SJCRH30 (cell line): Measurements from ENCODE around the gene NPR2. TPM values are rescaled to one million over a fixed set of nuclear protein-coding genes. Genes with fewer than 3 reads are reported as not detected.

Experiments used
- DNase-seq, 2 experiments: peaks; one replicate each; pipeline ENCODE4 v3.0.0-alpha.2; 2015 to 2020
- H3K27ac ChIP-seq: fragments of 250-450 bp; sonication (Bioruptor Pico); 2 replicates; pipeline ENCODE4 v1.5.1; 2020; ENCODE audit warnings: mild to moderate bottlenecking, moderate library complexity
- H3K27me3 ChIP-seq: fragments of 250-450 bp; sonication (Bioruptor Pico); 2 replicates; pipeline ENCODE4 v1.5.1; 2020; ENCODE audit warnings: mild to moderate bottlenecking, moderate library complexity
- H3K36me3 ChIP-seq: fragments of 250-450 bp; sonication (Bioruptor Pico); 2 replicates; pipeline ENCODE4 v1.5.1; 2020; ENCODE audit warnings: mild to moderate bottlenecking, moderate library complexity
- H3K4me1 ChIP-seq: fragments of 250-450 bp; sonication (Bioruptor Pico); 2 replicates; pipeline ENCODE4 v1.5.1; 2020; ENCODE audit warnings: mild to moderate bottlenecking, moderate library complexity
- H3K4me3 ChIP-seq: fragments of 250-450 bp; sonication (Bioruptor Pico); 2 replicates; pipeline ENCODE4 v1.5.1; 2020; ENCODE audit warnings: mild to moderate bottlenecking, moderate library complexity
- H3K9me3 ChIP-seq: fragments of 250-450 bp; sonication (Bioruptor Pico); replicated peaks from 2 replicates; pipeline ENCODE4 v1.5.1; 2020; ENCODE audit warnings: mild to moderate bottlenecking, moderate library complexity
- total RNA-seq: library from RNA; depleted of rRNA; stranded (reverse); fragments of >200 nt; shearing (Covaris generic); gene quantifications from 2 replicates; pipeline ENCODE4 v1.2.3, GENCODE V29; 2014

Gene NPR2
- total RNA-seq, 1 experiment from 2014 or later = 0.24 TPM

GRCh38 chr9:35774907-35775635 lies 16.3 kb upstream of the NPR2 start:
- no peaks in the 10 kb centered on the region for H3K27me3 ChIP-seq

GRCh38 chr9:35776018-35776417 lies 15.4 kb upstream of the NPR2 start:
- no peaks in the 10 kb centered on the region for H3K27me3 ChIP-seq
- no peaks in the 10 kb centered on the region for H3K36me3 ChIP-seq
- peak in 1 of 2 experiments; percentile 55 for DNase-seq
- peaks cover 8% of the 10 kb centered on the region for H3K4me1 ChIP-seq
- no peak overlapping the region for H3K27ac ChIP-seq
- H3K4me3 ChIP-seq = no peak overlapping the region
- H3K9me3 ChIP-seq = no peaks in the 10 kb centered on the region

More at GRCh38 chr9:35774907-35775635, 16.3 kb upstream of the NPR2 start:
- Histone ChIP-seq H3K36me3 (no peaks in the 10 kb centered on the region), H3K27ac (no peak overlapping the region), H3K9me3 (no peaks in the 10 kb centered on the region), H3K4me1 (peaks cover 8% of the 10 kb centered on the region), H3K4me3 (no peak overlapping the region)
- DNase-seq = no peak

DNA sequence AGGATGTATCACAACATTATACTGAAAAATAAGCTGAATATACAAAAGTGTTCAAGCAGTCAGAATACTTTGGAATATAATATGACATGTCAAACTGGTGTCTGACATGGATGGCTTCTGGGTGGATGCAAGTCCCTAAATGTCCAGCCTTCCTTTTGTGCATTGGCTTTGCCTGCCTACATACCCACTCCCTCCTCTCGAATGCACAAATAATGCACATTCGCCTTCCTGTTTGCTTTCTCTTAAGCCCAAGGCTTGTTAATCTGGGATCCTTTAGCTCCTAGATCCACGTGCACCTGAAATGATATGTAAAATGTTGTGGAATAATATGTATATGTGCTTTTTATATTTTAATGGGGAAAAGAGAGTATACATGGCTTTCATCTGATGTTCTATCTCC lies 12.9 kb upstream of the NPR2 start:
- H3K9me3 ChIP-seq = no peaks in the 10 kb centered on the region
- no peaks in the 10 kb centered on the region; the same call in 1 of the 2 replicates for H3K4me1 ChIP-seq
- no peaks in the 10 kb centered on the region for H3K36me3 ChIP-seq
- H3K4me3 ChIP-seq = no peak overlapping the region
- DNase-seq = no peak
- no peak overlapping the region for H3K27ac ChIP-seq
- H3K27me3 ChIP-seq = no peaks in the 10 kb centered on the region

DNA sequence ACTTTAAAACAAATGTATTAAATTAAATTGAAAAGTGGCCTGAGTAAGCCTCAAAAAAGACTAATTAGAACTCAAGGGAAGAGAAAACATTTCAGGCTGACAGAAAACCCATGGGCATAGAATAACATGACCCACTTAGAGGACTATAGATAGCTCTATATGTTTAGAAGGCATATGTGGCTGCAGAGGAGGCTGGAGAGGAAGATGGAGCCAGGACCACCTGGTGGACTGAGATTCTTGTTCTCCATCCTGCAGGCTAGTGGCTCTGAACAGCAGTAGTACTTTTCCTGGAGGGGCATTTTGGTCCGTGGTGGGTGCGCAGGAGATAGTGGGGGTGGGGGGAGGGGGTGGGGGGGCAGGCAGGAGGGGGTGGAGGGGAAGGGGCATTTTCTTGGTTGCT lies 10.3 kb upstream of the NPR2 start:
- Histone ChIP-seq H3K36me3 (no peaks in the 10 kb centered on the region), H3K27me3 (no peaks in the 10 kb centered on the region)

DNA sequence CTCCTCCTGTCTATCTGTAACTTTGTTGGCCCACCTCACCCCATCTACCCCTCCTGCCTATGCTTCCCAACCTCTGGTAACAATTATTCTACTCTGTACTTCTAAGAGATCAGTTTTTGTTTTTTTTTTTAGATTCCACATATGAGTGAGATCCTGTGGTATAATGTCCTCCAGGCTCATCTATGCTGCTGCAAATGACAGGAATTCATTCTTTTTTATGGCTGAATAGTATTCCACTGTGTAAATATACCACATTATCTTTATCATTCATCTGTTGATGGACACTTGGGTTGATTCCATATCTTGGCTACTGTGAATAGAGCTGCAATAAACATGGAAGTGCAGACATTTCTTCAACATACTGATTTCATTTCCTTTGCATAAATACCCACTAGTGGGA lies 8.0 kb upstream of the NPR2 start:
- Histone ChIP-seq H3K9me3 (no peaks in the 10 kb centered on the region), H3K36me3 (no peaks in the 10 kb centered on the region), H3K4me3 (no peak overlapping the region), H3K27ac (no peak overlapping the region), H3K27me3 (no peaks in the 10 kb centered on the region), H3K4me1 (no peaks in the 10 kb centered on the region)
- DNase-seq = no peak

More for the DNA sequence above, 10.3 kb upstream of the NPR2 start:
- Histone ChIP-seq H3K4me3 (no peak overlapping the region), H3K27ac (no peak overlapping the region), H3K9me3 (no peaks in the 10 kb centered on the region), H3K4me1 (no peaks in the 10 kb centered on the region; the same call in 1 of the 2 replicates)
- DNase-seq = no peak

DNA sequence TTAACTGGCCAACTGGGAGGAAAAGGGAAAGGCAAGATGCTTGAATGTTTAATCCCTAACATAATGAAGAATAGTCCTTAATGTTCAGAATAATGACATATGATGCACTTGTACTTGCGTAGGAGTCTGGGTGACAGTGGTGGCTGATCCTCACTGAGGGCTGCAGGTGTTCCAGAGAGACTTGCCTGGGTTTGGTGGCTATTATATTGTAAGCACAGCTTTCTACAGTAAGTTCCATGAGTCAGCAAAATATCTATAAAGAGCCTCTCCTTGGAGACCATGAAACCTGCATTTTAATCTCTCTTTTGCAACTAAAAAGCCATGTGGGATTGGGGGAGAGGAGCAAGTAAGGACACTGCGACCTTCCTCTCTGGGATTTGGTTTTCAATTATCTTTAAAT lies 1.9 kb upstream of the NPR2 start:
- no peak overlapping the region for H3K27ac ChIP-seq
- H3K4me3 ChIP-seq = no peak overlapping the region
- H3K9me3 ChIP-seq = no peaks in the 10 kb centered on the region
- H3K4me1 ChIP-seq = peaks cover 4% of the 10 kb centered on the region; the same call in 1 of the 2 replicates
- no peaks in the 10 kb centered on the region for H3K36me3 ChIP-seq
- H3K27me3 ChIP-seq = no peaks in the 10 kb centered on the region
- no peak for DNase-seq

GRCh38 chr9:35790025-35790384 lies 1.4 kb upstream of the NPR2 start:
- DNase-seq = no peak
- Histone ChIP-seq H3K27me3 (no peaks in the 10 kb centered on the region), H3K9me3 (no peaks in the 10 kb centered on the region), H3K27ac (no peak overlapping the region), H3K4me1 (peaks cover 4% of the 10 kb centered on the region; the same call in 1 of the 2 replicates), H3K36me3 (no peaks in the 10 kb centered on the region), H3K4me3 (no peak overlapping the region)

- H3K9me3 ChIP-seq = no peaks in the 10 kb centered on the region
- H3K27me3 ChIP-seq = no peaks in the 10 kb centered on the region
- no peak overlapping the region for H3K27ac ChIP-seq
- DNase-seq = peak; percentile 66 to 83
- peaks cover 4% of the 10 kb centered on the region; the same call in 1 of the 2 replicates for H3K4me1 ChIP-seq
- H3K4me3 ChIP-seq = no peak overlapping the region
- no peaks in the 10 kb centered on the region for H3K36me3 ChIP-seq
Measured at GRCh38 chr9:35790385-35791296, 750 bp upstream of the NPR2 start.

GRCh38 chr9:35792024-35792813 lies 828 bp downstream of the NPR2 start:
- Histone ChIP-seq H3K27ac (no peak overlapping the region), H3K4me3 (no peak overlapping the region)

DNA sequence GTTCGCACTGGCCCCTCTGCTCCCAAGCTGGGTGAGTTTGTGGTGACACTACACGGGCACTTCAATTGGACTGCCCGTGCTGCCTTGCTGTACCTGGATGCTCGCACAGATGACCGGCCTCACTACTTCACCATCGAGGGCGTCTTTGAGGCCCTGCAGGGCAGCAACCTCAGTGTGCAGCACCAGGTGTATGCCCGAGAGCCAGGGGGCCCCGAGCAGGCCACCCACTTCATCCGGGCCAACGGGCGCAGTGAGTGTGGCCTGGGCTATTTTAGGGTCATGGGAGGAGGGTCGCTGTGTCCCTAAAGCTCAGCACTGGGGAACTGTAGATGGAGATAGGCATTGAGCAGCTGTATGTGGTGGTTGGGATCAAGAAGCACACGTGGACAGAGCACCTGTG lies 1.4 kb downstream of the NPR2 start:
- peaks cover 6% of the 10 kb centered on the region; the same call in 1 of the 2 replicates for H3K4me1 ChIP-seq
- no peak overlapping the region for H3K27ac ChIP-seq
- no peaks in the 10 kb centered on the region for H3K27me3 ChIP-seq
- no peaks in the 10 kb centered on the region for H3K9me3 ChIP-seq
- no peaks in the 10 kb centered on the region for H3K36me3 ChIP-seq
- no peak for DNase-seq
- H3K4me3 ChIP-seq = no peak overlapping the region

More at GRCh38 chr9:35792024-35792813, 828 bp downstream of the NPR2 start:
- Histone ChIP-seq H3K36me3 (no peaks in the 10 kb centered on the region), H3K27me3 (no peaks in the 10 kb centered on the region), H3K4me1 (peaks cover 4% of the 10 kb centered on the region; the same call in 1 of the 2 replicates), H3K9me3 (no peaks in the 10 kb centered on the region)
- DNase-seq = no peak

- no peaks in the 10 kb centered on the region for H3K9me3 ChIP-seq
- no peaks in the 10 kb centered on the region for H3K27me3 ChIP-seq
- no peaks in the 10 kb centered on the region for H3K36me3 ChIP-seq
- no peak overlapping the region for H3K4me3 ChIP-seq
- DNase-seq = no peak
- peaks cover 10% of the 10 kb centered on the region; the same call in 1 of the 2 replicates for H3K4me1 ChIP-seq
- no peak overlapping the region for H3K27ac ChIP-seq
Measured at GRCh38 chr9:35793461-35793860, 2.1 kb downstream of the NPR2 start.

GRCh38 chr9:35795695-35796094 lies 4.3 kb downstream of the NPR2 start:
- DNase-seq = no peak
- no peaks in the 10 kb centered on the region for H3K36me3 ChIP-seq
- H3K9me3 ChIP-seq = no peaks in the 10 kb centered on the region
- H3K4me3 ChIP-seq = no peak overlapping the region
- peaks cover 10% of the 10 kb centered on the region; the same call in 1 of the 2 replicates for H3K4me1 ChIP-seq
- no peak overlapping the region for H3K27ac ChIP-seq
- no peaks in the 10 kb centered on the region for H3K27me3 ChIP-seq

DNA sequence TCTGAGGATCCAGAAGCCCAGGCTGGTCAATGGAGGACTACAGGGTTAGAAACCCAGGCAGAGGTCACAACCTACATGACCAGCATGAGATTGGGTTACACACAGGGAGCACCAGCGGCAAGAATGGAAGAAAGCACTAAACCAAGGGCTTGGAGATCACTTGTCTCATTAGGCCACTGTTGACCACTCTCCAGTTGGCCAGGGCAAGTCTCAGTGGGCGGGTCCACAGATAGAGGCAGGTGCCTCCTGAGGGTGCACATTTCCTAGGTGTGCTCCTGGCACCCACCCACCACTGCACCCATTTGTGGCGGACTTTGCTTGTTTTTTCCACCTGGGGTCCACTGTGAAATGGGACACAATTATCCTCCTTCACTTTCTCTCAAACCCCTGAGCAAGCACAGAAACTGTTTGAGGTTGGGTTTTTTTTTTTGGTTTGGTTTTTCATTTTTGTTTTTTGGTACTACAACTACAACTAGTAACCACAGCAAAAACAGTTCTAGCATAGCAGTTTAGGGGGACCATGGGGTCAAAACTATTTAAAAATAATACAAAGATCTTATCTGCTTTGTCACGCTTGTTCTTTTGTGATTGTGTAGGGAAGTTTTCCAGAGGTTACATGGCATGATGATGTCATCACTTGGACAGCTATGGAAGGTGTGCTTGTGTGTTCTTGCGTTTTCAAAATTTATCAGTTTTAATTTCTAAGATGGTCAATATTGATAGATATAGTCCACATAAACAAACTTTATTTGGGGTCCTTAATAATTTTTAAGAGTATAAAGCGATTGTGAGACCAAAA lies 6.1 kb downstream of the NPR2 start:
- no peak for DNase-seq
- H3K4me3 ChIP-seq = no peak overlapping the region
- no peak overlapping the region for H3K27ac ChIP-seq
- no peaks in the 10 kb centered on the region for H3K36me3 ChIP-seq
- no peaks in the 10 kb centered on the region for H3K9me3 ChIP-seq
- peaks cover 10% of the 10 kb centered on the region; the same call in 1 of the 2 replicates for H3K4me1 ChIP-seq
- H3K27me3 ChIP-seq = no peaks in the 10 kb centered on the region
